ENCODE measurements around the gene ADK.
"Not testable (repeated sequence)": the region's sequence is repeated elsewhere in the genome, so short reads cannot be mapped to it uniquely, and the experiment has no call there.

ADK gene

GRCh38 chr10:74145133-74145532, 5.9 kb upstream of the ADK start:
- no peak for DNase-seq (ENCODE audit: low read depth, low spot score)

- not testable (repeated sequence) for DNase-seq (ENCODE audit: low read depth, low spot score)
These were observed 4.0 kb upstream of the ADK start for GRCh38 chr10:74146980-74147379.

- peak; percentile 57 for DNase-seq (ENCODE audit: low read depth, low spot score)
These were observed 624 bp upstream of the ADK start, which contains the start of gene AP3M1 for GRCh38 chr10:74150204-74150989. AP3M1 (minus strand) TSS chr10:74150828; CDS start chr10:74138379, 12,449 bp downstream.

GRCh38 chr10:74151879-74152722, 1.1 kb downstream of the ADK start:
- no peak for DNase-seq (ENCODE audit: low read depth, low spot score)

- no peak for DNase-seq (ENCODE audit: low read depth, low spot score)
These were observed 2.1 kb downstream of the ADK start for GRCh38 chr10:74153123-74153522.

- no peak for DNase-seq (ENCODE audit: low read depth, low spot score)
These were observed 2.7 kb downstream of the ADK start for GRCh38 chr10:74153676-74154075.

- no peak for DNase-seq (ENCODE audit: low read depth, low spot score)
These were observed 5.9 kb downstream of the ADK start for GRCh38 chr10:74156919-74157289.

GRCh38 chr10:74160013-74160412, 9.0 kb downstream of the ADK start:
- no peak for DNase-seq (ENCODE audit: low read depth, low spot score)

- DNase-seq (ENCODE audit: low read depth, low spot score) = no peak
These were observed 12.5 kb downstream of the ADK start for GRCh38 chr10:74163319-74164068.

GRCh38 chr10:74164716-74165529, 13.9 kb downstream of the ADK start:
- DNase-seq (ENCODE audit: low read depth, low spot score) = no peak

GRCh38 chr10:74165530-74165901, 14.5 kb downstream of the ADK start:
- no peak for DNase-seq (ENCODE audit: low read depth, low spot score)

- DNase-seq (ENCODE audit: low read depth, low spot score) = no peak
These were observed 16.4 kb downstream of the ADK start for GRCh38 chr10:74167443-74167842.

GRCh38 chr10:74171625-74172024, 20.6 kb downstream of the ADK start:
- DNase-seq (ENCODE audit: low read depth, low spot score) = no peak

- no peak for DNase-seq (ENCODE audit: low read depth, low spot score)
These were observed 23.5 kb downstream of the ADK start for GRCh38 chr10:74174521-74174920.

- DNase-seq (ENCODE audit: low read depth, low spot score) = no peak
These were observed 24.7 kb downstream of the ADK start for GRCh38 chr10:74175510-74176379.

- peak; percentile 90 for DNase-seq (ENCODE audit: low read depth, low spot score)
These were observed 25.5 kb downstream of the ADK start for GRCh38 chr10:74176380-74177139.

GRCh38 chr10:74177140-74177677, 26.2 kb downstream of the ADK start:
- DNase-seq (ENCODE audit: low read depth, low spot score) = peak; percentile 9

GRCh38 chr10:74178042-74178791, 27.2 kb downstream of the ADK start:
- DNase-seq (ENCODE audit: low read depth, low spot score) = no peak

Data from activated naive CD8-positive, alpha-beta T cell treated with anti-CD3 and anti-CD28 coated beads, Interleukin-2, amount 50 U/mL, for 16 hours (primary cell).